Loucy (cell line): ENCODE results near the gene IL9.

Source experiments
- EZH2phosphoT487 ChIP-seq: fragments of 200-600 bp; IDR thresholded peaks from 2 replicates; pipeline ENCODE4 v1.6.1; 2018; ENCODE audit warnings: antibody characterized with exemption, mild to moderate bottlenecking, moderate library complexity, borderline replicate concordance
- TF ChIP-seq, protein P1 (sequence below): fragments of 200-600 bp; sonication (generic); conservative IDR thresholded peaks from 2 replicates; pipeline ENCODE4 v1.5.1; 2014; ENCODE audit warnings: mild to moderate bottlenecking, antibody characterized with exemption, low read length

DNA sequence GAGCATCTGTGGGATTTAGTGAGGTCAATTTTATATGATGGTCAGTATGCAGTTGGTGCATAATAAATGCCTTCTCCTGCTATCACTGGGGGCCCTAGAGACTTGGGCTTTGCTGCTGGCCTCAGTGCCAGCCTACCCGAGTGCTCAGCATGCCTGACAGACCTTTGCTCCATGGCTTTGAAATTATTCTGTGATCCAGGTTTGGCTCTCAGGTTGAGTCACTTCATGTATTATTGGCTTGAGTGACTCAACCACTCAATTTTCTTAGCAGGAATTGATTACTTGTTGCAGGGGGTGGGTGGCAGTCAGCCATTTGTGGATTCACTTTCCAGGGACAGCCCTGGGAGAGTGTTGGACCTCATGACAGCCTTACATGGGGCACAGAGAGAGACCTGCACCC is 47.7 kb downstream of the IL9 start:
- TF ChIP-seq, protein P1, sequence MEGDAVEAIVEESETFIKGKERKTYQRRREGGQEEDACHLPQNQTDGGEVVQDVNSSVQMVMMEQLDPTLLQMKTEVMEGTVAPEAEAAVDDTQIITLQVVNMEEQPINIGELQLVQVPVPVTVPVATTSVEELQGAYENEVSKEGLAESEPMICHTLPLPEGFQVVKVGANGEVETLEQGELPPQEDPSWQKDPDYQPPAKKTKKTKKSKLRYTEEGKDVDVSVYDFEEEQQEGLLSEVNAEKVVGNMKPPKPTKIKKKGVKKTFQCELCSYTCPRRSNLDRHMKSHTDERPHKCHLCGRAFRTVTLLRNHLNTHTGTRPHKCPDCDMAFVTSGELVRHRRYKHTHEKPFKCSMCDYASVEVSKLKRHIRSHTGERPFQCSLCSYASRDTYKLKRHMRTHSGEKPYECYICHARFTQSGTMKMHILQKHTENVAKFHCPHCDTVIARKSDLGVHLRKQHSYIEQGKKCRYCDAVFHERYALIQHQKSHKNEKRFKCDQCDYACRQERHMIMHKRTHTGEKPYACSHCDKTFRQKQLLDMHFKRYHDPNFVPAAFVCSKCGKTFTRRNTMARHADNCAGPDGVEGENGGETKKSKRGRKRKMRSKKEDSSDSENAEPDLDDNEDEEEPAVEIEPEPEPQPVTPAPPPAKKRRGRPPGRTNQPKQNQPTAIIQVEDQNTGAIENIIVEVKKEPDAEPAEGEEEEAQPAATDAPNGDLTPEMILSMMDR, result no peak
- TF ChIP-seq EZH2phosphoT487, result no peak
